K562 (cell line): ENCODE measurements around the gene RRBP1. TPM values are rescaled to one million over a fixed set of nuclear protein-coding genes. Genes with fewer than 3 reads are reported as not detected.

Experiments used
- BRCA1 ChIP-seq, 2 experiments: fragments of 450-650 bp in 1 of 2; sonication (generic) in 1 of 2; formaldehyde crosslinking in 1 of 2; IDR thresholded peaks; 2 replicates each; pipeline versions ENCODE4 v1.5.0 to v1.6.1; 2017 to 2020; ENCODE audit warnings: mild to moderate bottlenecking in 1 of 2, missing genetic modification reagents in 1 of 2
- CC2D1A ChIP-seq: fragments of 450-650 bp; IDR thresholded peaks from 2 replicates; pipeline ENCODE4 v1.6.1; 2017; ENCODE audit warnings: mild to moderate bottlenecking
- DNMT1 ChIP-seq: fragments of 450-650 bp; IDR thresholded peaks from 2 replicates; pipeline ENCODE4 v1.6.1; 2016; ENCODE audit warnings: antibody characterized with exemption, mild to moderate bottlenecking
- E2F1 ChIP-seq: sonication (generic); formaldehyde crosslinking; IDR thresholded peaks from 2 replicates; pipeline ENCODE4 v1.8.1; 2023; ENCODE audit warnings: mild to moderate bottlenecking, missing genetic modification reagents, moderate library complexity
- EP300 ChIP-seq: IDR thresholded peaks from 2 replicates; pipeline ENCODE4 v1.6.1; 2012; ENCODE audit warnings: low read length, improper control_type of control experiment
- HINFP ChIP-seq: fragments of 450-650 bp; conservative IDR thresholded peaks from 2 replicates; pipeline ENCODE4 v1.6.1; 2016; ENCODE audit warnings: missing genetic modification characterization, low read depth, mild to moderate bottlenecking, control low read depth, missing compliant biosample characterization
- KDM2B ChIP-seq: fragments of 250-450 bp; sonication (Bioruptor Pico); IDR thresholded peaks from 2 replicates; pipeline ENCODE4 v1.8.0; 2021; ENCODE audit warnings: mild to moderate bottlenecking, moderate library complexity
- NFATC3 ChIP-seq: fragments of 450-650 bp; IDR thresholded peaks from 2 replicates; pipeline ENCODE4 v1.6.1; 2017; ENCODE audit warnings: mild to moderate bottlenecking
- NFE2L1 ChIP-seq: fragments of 450-650 bp; IDR thresholded peaks from 2 replicates; pipeline ENCODE4 v1.6.1; 2016; ENCODE audit warnings: missing genetic modification characterization, low read depth, mild to moderate bottlenecking, missing compliant biosample characterization, moderate library complexity, borderline replicate concordance
- SIX5 ChIP-seq, 2 experiments: IDR thresholded peaks; 2 replicates each; pipeline ENCODE4 v1.6.1; 2011; ENCODE audit warnings: low read length in 2 of 2, borderline replicate concordance in 1 of 2, low read depth in 1 of 2, mild to moderate bottlenecking in 1 of 2, moderate library complexity in 1 of 2; ENCODE audit not compliant: insufficient read depth in 1 of 2
- WHSC1 ChIP-seq: IDR thresholded peaks from one replicate; pipeline ENCODE4 v1.6.1; 2012; ENCODE audit warnings: low read length, control low read depth, inconsistent platforms
- ZBTB8A ChIP-seq: fragments of 450-650 bp; IDR thresholded peaks from 2 replicates; pipeline ENCODE4 v1.6.1; 2018; ENCODE audit warnings: mild to moderate bottlenecking, moderate library complexity; ENCODE audit not compliant: partially characterized antibody
- polyA plus RNA-seq, 8 experiments: library from polyadenylated mRNA; depleted of rRNA in 4 of 8; stranded (reverse) in 5 of 8; unstranded in 3 of 8; fragments of >200 nt; fragmentation: Nextera tagmentation in 2 of 8; fragmentation: Illumina TruSeq in 1 of 8; extraction: Ambion mirVana in 2 of 8; extraction: Trizol in 1 of 8; gene quantifications; 2 replicates each; pipeline versions ENCODE4 v1.2.1 to v1.2.3, GENCODE V29; 2011 to 2014; ENCODE audit warnings: inconsistent platforms in 1 of 8, missing spikeins in 1 of 8
- total RNA-seq, 7 experiments: library from RNA; depleted of rRNA in 6 of 7; stranded (reverse); fragments of >200 nt in 6 of 7; fragmentation: Illumina TruSeq in 2 of 7; extraction: Trizol in 2 of 7; gene quantifications; 2 replicates each; pipeline versions ENCODE4 v1.2.1 to v1.2.3, GENCODE V29; 2011 to 2021; ENCODE audit warnings: low replicate concordance in 1 of 7

Gene RRBP1
- total and polyA plus RNA-seq, 9 of the 15 experiments (the other 6 are each of a cell fraction or from before 2014, with no cell fraction given): 0.84 to 32.0 (median 17.6) TPM

- no peak for TF ChIP-seq KDM2B
- no peak for TF ChIP-seq ZBTB8A
- no peak for TF ChIP-seq NFATC3
- TF ChIP-seq WHSC1: no peak
- TF ChIP-seq DNMT1: no peak
- TF ChIP-seq HINFP (tag): no peak
- TF ChIP-seq NFE2L1 (tag): no peak
- TF ChIP-seq EP300: no peak
- TF ChIP-seq SIX5 (IDR thresholded peaks at IDR 0.05; ENCODE audit: borderline replicate concordance in 1 of 2, insufficient read depth in 1 of 2, low read depth in 1 of 2, low read length in 2 of 2): no peak
- no peak for TF ChIP-seq E2F1 (CRISPR knock-in tag)
- no peak for TF ChIP-seq CC2D1A
- no peak for TF ChIP-seq BRCA1 (IDR thresholded peaks at IDR 0.05)
- no peak for TF ChIP-seq BRCA1 (CRISPR knock-in tag; IDR thresholded peaks at IDR 0.05)
These were observed 15.1 kb upstream of the RRBP1 start (continued) for GRCh38 chr20:17697171-17697570.
